ENCODE measurements around the gene DSCAML1.

GRCh38 chr11:117528097-117528721 is 268.8 kb downstream of the DSCAML1 start:
- TF ChIP-seq CTCF (IDR thresholded peaks at IDR 0.05) (no peak), POLR2A (IDR thresholded peaks at IDR 0.05) (no peak)

Measured in testis (tissue), 2 donors.